HL-60 (cell line): ENCODE measurements around the gene CARD9.
A peak's percentile ranks its signal among the peaks of the same experiment; 100 is the strongest.

Experiments used
- DNase-seq, 2 experiments: peaks; one replicate each; pipeline ENCODE4 v3.0.0-alpha.2; 2010 to 2020; ENCODE audit warnings: low read depth in 1 of 2, low spot score in 1 of 2
- H3K27ac ChIP-seq: fragments of 250-450 bp; sonication (Bioruptor Pico); replicated peaks from 2 replicates; pipeline ENCODE4 v1.5.1; 2020; ENCODE audit warnings: mild to moderate bottlenecking, moderate library complexity
- H3K27me3 ChIP-seq: fragments of 250-450 bp; sonication (Bioruptor Pico); 2 replicates; pipeline ENCODE4 v1.5.1; 2021; ENCODE audit warnings: mild to moderate bottlenecking, moderate library complexity; ENCODE audit not compliant: insufficient read depth, poor library complexity, severe bottlenecking
- H3K4me3 ChIP-seq: replicated peaks from 2 replicates; pipeline ENCODE4 v1.5.1; 2011; ENCODE audit warnings: mild to moderate bottlenecking, control low read depth, low read length; ENCODE audit not compliant: insufficient read depth
- CTCF ChIP-seq: IDR thresholded peaks from one replicate; pipeline ENCODE4 v1.5.1; 2011; ENCODE audit warnings: low read length, control low read depth, inconsistent platforms; ENCODE audit not compliant: insufficient read depth
- GABPA ChIP-seq: IDR thresholded peaks from 2 replicates; pipeline ENCODE4 v1.6.1; 2012; ENCODE audit warnings: low read depth
- POLR2AphosphoS5 ChIP-seq: IDR thresholded peaks from 2 replicates; pipeline ENCODE4 v1.6.1; 2012; ENCODE audit warnings: low read depth
- REST ChIP-seq: IDR thresholded peaks from 2 replicates; pipeline ENCODE4 v1.6.1; 2012; ENCODE audit warnings: low read depth; ENCODE audit not compliant: insufficient replicate concordance
- SPI1 ChIP-seq: IDR thresholded peaks from 2 replicates; pipeline ENCODE4 v1.6.1; 2012; ENCODE audit warnings: low read depth, mild to moderate bottlenecking, borderline replicate concordance

Gene CARD9

GRCh38 chr9:136329211-136329627 lies 44.2 kb downstream of the CARD9 start:
- Histone ChIP-seq H3K27ac (no peak overlapping the region), H3K4me3 (no peak overlapping the region), H3K27me3 (peaks cover 12% of the 10 kb centered on the region)
- TF ChIP-seq GABPA (no peak), CTCF (no peak)
- no peak for DNase-seq

GRCh38 chr9:136328622-136329041 lies 44.8 kb downstream of the CARD9 start:
- no peak overlapping the region for H3K27ac ChIP-seq
- DNase-seq: no peak
- no peak overlapping the region for H3K4me3 ChIP-seq
- no peak for TF ChIP-seq GABPA
- no peak for TF ChIP-seq REST
- no peak for TF ChIP-seq SPI1
- TF ChIP-seq POLR2AphosphoS5: no peak
- no peak for TF ChIP-seq CTCF
- peaks cover 14% of the 10 kb centered on the region for H3K27me3 ChIP-seq

GRCh38 chr9:136328011-136328621 lies 45.4 kb downstream of the CARD9 start:
- Histone ChIP-seq H3K27me3 (peaks cover 14% of the 10 kb centered on the region), H3K27ac (no peak overlapping the region), H3K4me3 (no peak overlapping the region)
- no peak for DNase-seq
- no peak for TF ChIP-seq GABPA
- no peak for TF ChIP-seq REST
- no peak for TF ChIP-seq POLR2AphosphoS5
- TF ChIP-seq SPI1: no peak
- TF ChIP-seq CTCF: no peak

- Histone ChIP-seq H3K4me3 (peak within 1 kb of the TSS; percentile 14), H3K27ac (no peak within 1 kb of the TSS), H3K27me3 (peaks cover 18% of the 10 kb centered on the region)
- peak in 1 of 2 experiments; percentile 41 for DNase-seq
- no peak for TF ChIP-seq SPI1
- no peak for TF ChIP-seq REST
- TF ChIP-seq GABPA: no peak
Observed at GRCh38 chr9:136327304-136327974, 46.0 kb downstream of the CARD9 start, which contains the start of gene GPSM1. Gene GPSM1, plus strand, starts transcription at chr9:136327539. Its CDS starts 157 bp downstream, at chr9:136327696.
